HG03469 (cell line): ENCODE measurements around the gene C1orf232.

Experiments
- ATAC-seq: cut with Tn5 transposase; IDR thresholded peaks from one replicate; pipeline ENCODE4 v1.9.1; 2021; ENCODE audit warnings: mild to moderate bottlenecking, moderate library complexity, moderate number of reproducible peaks; ENCODE audit not compliant: unreplicated experiment

The C1orf232 gene

DNA sequence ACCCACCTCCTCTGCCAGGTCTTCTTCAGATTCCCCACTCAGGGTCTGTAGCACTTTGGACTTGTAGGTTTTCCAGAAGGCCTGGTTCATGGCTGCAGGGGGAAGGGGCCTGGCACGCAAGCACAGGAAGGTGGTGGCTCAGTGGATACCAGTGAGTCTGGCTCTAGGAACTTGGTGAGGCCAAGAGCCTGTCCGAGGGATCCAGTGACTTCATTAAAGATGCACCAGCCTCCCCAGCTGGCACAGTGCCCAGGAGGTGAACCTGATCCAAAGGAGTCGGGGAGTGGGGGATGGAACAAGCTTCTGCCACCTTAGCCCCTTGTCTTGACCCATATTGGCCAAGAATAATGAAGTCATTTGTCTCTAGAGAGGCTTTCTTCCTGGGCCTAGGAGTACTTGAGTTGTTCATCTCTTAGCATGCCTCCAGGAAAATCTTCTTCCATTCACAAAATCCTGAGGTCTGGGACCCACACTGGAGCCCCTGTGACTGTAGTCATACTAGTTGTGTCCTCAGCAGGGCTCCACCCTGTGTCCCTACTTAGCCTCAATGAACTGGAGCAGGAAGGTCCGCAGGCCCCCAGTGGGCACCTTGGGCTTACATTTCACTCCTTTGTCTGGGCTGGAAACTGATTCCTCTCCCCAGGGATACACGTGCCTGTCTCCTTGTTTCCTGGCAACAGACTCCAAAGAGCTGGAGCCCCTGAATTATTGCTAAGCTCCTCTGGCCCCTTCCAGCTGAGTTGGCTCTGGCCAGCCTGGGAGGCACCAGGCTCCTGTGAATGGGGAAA lies at the start of gene C1orf232:
TSS of gene C1orf232 (minus strand) at position 554 of the 788 bp plus-strand sequence. CDS start at position 90, 464 bp downstream.
- ATAC-seq: no peak

DNA sequence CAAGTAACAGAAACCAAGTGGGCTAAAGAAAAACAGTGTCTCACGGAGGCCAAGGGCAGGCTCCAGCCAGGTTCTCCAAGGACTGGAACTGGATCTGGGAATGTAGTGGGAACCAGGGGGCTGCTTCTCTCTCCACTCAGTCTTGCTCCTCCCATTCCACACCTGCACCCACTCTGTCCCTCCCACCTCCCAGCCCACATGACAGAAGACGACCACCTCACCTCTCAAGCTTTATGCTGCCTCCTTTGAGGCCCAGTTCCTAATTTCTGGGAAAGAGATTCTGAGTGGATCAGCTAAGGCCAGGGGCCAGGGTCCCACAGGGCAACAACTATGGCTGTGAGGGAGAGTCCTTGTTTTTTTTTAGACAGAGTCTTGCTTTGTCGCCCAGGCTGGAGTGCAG lies 46.5 kb upstream of the C1orf232 start:
- no peak for ATAC-seq

DNA sequence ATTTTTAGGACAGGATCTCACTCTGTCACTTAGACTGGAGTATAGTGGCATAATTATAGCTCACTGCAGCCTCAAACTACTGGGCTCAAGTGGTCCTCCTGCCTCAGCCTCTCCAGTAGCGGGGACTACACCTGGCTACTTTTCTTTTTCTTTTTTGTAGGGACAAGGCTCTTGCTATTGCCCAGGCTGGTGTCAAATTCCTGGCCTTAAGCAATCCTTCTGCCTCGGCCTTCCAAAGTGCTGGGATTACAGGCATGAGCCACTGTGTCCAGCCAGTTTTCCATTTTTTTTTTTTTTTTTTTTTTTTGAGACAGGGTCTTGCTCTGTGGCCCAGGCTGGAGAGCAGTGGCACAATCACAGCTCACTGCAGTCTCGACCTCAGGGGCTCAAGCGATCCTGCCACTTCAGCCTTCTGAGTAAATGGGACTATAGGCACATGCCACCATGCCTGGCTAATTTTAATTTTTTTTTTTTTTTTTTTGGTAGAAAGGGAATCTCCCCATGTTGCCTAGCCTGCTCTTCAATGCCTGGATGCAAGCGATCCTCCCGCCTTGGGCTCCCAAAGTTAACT lies 44.7 kb upstream of the C1orf232 start:
- no peak for ATAC-seq

DNA sequence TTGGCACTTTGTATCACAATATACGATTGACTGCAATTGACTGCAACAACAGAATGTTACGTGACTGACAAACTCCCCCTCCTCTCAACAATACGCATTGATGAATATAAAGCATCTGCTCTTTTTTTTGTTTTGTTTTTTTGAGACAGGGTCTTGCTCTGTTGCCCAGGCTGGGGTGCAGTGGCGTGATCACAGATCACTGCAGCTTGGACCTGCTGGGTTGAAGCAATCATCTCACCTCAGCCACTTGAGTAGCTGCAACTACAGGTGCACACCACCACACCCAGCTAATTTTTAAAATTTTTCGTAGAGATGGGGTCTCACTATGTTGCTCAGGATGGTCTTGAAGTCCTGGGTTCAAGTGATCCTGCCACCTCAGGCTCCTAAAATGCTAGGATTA lies 44.0 kb upstream of the C1orf232 start:
- no peak for ATAC-seq

DNA sequence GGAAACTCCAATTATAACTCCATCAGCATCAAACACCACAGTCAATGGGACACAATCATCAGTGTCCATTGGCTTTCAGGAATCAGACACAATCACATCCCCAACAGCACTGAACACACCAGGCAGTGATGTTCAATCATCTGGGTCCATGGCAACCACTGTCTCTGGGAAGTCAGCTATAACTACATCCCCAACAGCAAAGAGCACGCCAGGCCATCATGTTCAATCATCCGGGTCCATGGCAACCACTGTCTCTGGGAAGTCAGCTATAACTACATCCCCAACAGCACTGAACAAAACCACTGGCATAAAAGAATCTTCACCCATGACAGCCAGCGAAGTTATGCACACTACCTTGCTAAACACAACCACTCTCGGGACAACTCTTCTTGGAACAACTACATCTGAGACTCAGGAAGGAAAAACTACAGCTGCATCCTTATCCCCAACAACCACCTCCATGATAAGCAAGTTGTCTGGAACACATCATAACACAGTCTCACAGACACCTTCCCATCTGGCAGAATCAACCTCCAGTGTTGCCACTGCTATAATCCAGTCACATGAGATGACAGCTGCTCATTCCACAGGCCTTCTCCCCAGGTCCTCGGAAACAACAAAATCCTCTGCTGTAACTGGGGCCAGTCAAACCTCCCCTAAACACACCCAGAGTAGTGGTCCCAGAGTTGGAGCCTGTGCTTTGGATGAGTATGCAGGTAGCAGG lies 41.5 kb upstream of the C1orf232 start:
- no peak for ATAC-seq

DNA sequence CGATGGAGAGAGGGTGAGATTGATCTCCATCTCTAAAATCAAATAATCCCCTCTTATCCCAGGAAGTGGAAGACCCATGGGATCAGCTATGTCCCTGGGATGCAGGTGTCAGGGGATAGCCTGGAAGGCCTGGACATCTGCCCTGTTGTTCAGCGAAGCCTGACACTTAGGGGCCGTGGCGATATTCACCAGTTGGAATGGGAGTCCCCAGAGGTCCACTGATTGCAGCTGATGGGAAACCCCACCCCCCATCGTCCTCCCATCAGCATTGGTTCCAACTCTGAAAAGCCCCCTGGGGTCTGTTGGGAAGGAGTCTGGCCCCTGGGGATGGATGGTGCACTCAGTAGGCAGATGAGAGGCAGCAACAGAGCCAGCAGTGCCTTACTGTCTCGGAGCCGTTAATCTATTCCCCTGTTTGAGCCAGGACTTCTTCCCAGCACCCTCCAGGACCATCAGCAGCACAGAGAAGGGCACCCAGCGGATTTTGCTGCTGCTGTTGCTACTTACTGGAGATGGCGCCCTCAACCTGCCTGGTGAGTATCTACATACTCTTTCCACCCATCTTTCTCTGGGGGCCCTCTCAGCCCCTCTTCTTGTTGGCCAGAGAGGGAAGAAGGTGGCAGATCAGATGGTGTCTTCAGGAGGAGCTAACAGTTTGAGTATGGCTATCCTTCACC lies 35.0 kb upstream of the C1orf232 start:
- no peak for ATAC-seq

DNA sequence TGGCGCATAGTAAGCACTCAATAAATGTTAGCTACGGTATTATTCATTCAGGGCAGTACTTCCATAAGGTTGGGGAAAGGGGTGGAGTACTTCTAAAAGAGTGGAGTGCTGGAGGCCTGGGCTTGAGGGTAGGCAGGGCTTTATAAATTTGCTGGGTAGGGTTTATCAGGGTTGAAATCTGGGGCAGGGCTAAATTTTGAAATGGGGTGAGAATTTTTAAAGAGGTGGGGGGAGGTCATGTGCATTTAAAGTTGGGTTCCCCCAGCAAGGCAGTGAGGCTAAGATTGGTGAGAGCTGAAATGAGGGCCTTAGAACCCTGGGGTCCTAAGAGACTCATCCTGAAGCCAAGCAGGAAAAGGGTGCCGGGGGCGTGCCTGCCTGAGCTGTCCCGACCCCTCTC lies 31.6 kb upstream of the C1orf232 start:
- no peak for ATAC-seq

DNA sequence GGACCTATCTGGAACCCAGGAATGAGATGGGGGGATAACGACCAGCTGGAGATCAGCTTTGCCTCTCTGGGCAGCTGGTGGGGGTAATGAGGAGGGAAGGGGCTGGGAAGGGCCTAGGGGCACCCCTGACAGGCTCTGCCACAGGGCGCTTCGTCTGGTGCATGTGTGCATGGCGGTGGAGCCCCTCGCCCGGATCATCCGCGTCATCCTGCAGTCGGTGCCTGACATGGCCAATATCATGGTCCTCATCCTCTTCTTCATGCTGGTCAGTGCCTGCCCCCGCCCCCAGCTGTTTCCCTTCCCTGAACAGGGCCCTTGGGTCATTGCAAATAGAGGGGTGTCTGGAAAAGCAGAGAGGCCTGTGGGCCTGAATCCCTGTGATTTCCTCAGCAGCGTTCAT lies 29.1 kb upstream of the C1orf232 start:
- ATAC-seq: no peak

DNA sequence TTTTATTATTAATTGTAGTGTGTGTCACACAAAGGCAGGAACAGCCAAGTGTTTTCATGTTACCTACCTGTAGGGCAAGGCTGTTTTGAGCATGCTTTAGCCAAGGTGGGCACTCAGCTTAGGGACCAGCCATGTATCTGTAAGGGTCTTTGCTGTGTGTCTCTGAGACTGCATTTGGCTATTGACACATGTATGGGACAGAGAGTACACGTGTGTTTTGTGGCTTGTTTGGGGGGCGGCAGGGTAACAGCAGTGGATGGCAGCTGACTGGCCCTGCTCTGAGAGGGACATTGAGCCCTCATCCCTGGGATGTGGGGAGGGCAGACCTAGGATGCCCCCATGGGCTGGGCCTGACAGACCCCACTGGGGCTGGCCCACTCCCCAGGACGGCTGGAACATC lies 28.5 kb upstream of the C1orf232 start:
- no peak for ATAC-seq

DNA sequence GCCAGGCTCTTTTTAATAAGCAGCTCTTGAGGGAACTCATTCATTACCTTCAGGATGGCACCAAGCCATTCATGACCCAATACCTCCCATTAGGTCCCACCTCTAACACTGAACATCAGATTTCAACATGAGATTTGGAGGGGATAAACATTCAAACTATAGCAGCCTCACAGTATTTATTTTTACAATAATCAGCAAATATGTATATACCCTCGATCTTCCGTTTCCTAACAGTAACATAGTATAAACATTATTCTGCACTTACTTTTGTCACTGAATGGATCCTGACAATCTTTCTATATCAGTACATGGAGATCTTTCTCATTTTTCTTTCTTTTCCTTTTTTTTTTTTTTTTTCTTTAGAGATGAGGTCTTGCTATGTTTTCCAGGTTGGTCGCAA lies 27.0 kb upstream of the C1orf232 start:
- ATAC-seq: no peak

DNA sequence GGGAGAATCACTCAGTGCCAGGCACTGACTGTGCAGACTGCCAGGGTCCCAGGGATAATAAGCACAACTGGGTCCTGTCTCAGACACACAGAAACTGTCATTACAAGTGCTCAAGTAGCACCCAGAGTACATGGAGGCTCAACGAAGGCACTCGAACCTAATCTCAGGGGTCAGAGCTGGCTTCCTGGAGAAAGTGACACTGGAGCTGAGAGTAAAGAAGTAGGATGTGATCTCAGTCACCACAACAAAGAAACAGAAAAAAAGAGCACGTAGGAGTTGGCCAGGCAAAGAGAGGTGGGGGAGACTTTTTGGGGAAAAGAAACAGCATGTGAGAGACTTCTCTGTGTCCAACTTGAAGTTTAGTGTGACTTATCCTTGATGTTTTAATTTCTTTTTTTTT lies 23.0 kb upstream of the C1orf232 start:
- no peak for ATAC-seq

DNA sequence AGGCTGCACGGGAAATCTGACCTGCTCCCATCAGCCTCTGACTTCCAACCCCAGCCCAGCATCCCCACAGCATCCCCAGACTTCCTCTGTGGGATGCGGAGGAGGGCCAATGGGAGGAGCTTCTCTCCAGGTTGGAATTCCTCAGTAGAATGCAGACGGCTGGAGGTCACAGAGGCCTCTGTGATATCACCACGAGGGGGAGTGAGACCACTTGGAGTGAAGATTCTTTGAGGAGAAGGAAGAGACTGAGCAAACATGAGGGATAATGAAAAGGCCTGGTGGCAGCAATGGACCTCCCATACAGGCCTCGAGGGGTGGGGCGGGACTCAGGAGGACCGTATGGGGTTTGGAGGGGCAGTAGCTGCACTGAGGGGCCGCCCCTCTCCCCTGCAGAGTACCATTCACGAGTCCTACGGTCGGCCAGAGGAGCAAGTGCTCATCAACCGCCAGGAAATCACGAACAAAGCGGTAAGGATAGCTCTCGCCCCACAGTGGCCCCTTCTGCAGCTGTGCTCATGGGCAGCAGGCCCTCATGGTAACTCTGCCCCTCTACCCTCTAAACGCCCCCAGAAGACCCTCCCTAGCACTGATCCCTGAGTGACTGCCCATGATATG lies 21.7 kb upstream of the C1orf232 start, which contains the start of gene CATSPER4:
TSS of gene CATSPER4 (plus strand) at position 230 of the 615 bp plus-strand sequence. CDS start at position 256, 26 bp downstream.
- ATAC-seq: no peak

DNA sequence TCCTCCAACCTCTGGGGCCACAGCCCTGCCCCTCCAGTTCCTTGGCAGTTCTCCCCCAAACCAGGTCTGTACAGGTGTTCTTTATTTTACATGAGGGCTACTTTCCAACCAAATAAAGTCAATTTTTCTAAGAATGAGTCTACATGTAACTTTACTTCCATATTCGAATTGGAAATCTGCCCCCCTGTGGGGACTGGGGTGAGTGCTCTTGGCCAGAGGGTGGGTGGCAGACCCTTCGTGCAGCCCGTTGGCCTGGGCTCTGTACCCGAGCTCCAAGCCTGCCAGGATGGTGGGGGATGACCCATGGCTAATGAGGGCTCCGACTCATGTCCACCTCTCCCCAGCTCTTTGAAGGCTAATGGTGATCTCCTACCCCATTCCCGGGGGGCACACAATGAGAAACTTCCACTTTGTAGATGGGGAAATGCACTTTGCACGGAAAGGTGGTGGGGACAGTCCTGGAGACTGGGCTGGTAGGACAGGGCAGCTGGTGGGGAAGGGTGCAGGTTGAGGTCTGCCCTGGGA lies 21.1 kb upstream of the C1orf232 start:
- ATAC-seq: no peak

DNA sequence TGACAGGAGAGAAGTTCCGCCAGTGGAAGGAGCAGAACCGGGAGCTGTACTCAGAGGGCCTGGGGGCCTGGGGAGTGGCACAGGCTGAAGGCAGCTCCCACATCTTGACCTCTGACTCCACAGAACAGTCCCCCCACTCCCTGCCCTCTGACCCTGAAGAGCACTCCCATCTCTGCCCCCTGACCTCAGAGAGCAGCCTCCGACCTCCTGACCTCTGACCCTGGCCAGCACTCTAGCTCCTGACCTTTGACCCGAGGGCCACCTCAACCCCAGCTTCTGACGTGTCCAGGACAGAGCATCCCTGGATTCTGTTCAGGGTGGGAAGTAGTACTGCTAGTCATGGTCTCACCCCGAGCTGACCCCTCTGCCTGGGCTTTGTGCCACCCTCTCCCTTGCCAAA lies 20.6 kb upstream of the C1orf232 start:
- no peak for ATAC-seq

DNA sequence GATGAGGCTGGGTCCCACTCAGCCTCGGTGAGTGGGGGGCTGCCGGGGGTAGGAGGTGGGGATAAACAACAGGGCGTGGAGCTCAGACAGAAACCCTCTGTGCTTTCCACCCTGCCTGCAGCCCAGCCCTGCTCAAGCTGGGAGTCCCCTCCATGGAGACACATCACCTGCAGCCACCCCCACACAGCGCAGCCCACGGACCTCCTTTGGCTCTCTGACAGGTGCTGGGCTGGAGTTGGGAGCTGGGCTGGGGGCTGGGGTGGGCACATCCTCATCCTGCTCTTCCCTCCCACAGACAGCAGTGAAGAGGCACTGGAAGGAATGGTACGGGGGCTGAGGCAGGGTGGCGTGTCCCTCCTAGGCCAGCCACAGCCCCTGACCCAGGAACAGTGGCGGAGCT lies 19.7 kb upstream of the C1orf232 start:
- ATAC-seq: no peak

DNA sequence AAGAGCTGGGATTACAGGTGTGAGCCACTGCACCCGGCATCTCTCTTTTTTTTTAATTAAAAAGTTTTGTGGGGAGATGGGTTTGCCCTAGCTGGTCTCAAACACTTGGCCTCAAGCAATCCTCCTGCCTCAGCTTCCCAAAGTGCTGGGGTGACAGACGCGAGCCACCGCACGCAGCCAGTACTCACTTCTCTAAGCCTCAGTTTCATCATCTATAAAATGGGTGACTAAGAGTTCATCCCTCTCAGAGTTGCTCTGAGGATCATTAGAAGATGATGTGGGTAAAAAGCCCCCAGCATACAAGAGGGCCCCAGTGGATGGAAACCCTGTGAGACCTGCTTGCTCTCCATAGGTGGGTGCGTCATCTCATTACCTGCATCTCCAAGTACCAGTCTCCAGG lies 19.1 kb upstream of the C1orf232 start:
- no peak for ATAC-seq

DNA sequence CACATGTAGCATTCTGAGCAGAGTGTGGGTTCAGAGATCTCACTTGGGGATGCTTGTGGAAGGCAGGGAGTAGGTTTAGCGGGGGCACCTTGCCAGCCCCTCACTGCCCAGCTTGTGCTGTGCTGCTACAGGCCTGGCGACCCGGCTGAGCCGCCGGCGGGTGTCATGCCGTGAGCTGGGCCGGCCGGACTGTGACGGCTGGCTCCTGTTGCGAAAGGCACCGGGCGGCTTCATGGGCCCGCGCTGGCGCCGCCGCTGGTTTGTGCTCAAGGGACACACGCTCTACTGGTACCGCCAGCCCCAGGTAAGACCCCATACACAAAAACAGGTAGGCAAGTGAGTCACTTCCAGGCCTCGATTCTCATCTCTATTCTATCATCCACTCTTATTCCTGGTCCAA lies 16.1 kb upstream of the C1orf232 start:
- ATAC-seq: no peak

DNA sequence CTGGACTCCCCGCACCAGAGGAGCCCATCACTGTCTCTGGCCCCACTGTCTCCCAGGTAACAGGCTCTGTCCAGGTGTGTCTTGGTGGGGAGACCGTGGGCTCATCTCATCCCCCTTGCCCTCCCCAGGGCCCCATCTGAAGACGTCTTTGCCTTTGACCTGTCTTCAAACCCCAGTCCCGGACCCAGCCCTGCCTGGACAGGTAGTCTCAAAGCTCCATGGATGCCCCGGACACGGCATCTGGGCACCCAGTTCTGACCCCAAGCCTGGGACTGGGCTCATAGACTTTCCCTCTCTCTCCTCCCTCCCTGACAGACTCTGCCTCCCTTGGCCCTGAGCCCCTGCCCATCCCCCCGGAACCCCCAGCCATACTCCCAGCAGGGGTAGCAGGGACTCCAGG lies 15.3 kb upstream of the C1orf232 start:
- ATAC-seq: no peak

DNA sequence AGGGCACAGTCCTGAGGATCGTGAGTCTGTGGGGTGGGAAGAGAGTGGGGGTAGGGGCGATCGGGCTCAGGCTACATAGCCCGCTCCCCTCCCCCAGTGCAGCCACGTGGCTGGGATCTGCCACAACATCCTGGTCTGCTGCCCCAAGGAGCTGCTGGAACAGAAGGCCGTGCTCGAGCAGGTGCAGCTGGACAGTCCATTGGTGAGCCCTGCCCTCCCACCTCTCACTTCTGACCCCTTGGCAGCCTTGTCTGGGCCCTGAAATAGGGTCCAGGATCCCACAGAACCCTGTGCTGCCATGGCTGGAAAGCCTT lies 13.6 kb upstream of the C1orf232 start:
- ATAC-seq: no peak

DNA sequence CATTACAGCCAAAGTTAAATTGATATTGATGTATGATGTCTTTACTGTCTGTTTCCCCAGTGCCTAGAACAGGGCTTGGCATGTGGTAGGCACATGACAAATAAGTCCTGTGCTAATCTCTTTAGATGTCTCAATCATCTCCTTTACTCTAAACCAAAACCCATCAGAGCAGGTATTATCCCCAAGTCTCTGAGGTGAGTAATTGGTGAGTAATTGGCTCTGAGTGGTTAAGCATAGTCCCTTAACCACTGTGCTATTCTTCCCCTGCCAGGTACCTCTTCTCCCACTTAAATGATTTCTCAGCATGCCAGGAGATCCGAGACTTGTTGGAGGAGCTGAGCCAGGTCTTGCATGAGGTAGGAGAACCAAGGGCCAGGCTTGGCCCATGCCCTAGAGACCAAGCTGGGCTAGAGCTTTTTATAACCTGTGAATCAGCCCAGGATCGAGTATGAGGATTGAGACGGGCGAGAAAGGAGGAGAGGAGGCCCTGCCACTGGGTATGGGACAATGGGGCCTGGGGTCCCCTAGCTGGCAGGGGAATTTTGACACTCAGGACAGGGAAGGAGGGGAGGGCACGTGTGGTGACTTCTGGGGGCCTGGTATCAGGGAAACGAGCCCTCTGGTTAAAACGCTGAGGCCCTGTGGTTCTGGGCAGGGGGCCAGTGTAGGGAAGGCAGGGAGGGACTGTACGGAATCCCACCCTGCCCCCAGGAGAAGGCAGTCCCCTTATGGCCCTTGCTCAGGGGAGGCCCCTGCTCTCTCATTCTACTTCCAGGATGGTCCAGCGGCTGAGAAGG lies 13.0 kb upstream of the C1orf232 start:
- ATAC-seq: no peak
